Measurements from ENCODE around the gene CCDC6. TPM values are rescaled to one million over a fixed set of nuclear protein-coding genes. Genes with fewer than 3 reads are reported as not detected.

CCDC6 gene
- total and polyA plus RNA-seq, 2 of the 8 experiments (the other 6 are each of a cell fraction or from before 2014, with no cell fraction given) = 42.2 to 74.4 TPM

GRCh38 chr10:59877191-59877671, 29.1 kb downstream of the CCDC6 start:
- Histone ChIP-seq H4K20me1 (replicated peaks in 1 of 2; ENCODE audit: control insufficient read depth in 1 of 2, insufficient read depth in 2 of 2, low read length in 2 of 2) (peaks cover 2 to 9% of the 10 kb centered on the region in 2 experiments), H3K27me3 (replicated peaks in 1 of 4; ENCODE audit: control insufficient read depth in 3 of 4, extremely low read depth in 1 of 4, insufficient read depth in 3 of 4, low read length in 3 of 4) (no peaks in the 10 kb centered on the region), H2BK120ac (replicated peaks; ENCODE audit: low read depth, low read length) (no peak overlapping the region), H4K91ac (replicated peaks; ENCODE audit: insufficient read length, low read length) (no peak overlapping the region), H3K79me1 (ENCODE audit: low read depth, low read length) (peaks cover 7% of the 10 kb centered on the region; the same call in 1 of the 2 replicates), H4K5ac (ENCODE audit: insufficient read length, low read depth, low read length) (no peak overlapping the region), H3K18ac (ENCODE audit: extremely low read depth, low read length) (no peak overlapping the region), H3K4me1 (replicated peaks in 1 of 4; ENCODE audit: control insufficient read depth in 3 of 4, insufficient read depth in 4 of 4, low read length in 3 of 4) (peaks cover 2 to 30% (median 12%) of the 10 kb centered on the region in 4 experiments; a peak in 4 of 7 replicates), H2BK20ac (ENCODE audit: low read length) (no peak overlapping the region), H2BK12ac (ENCODE audit: low read depth, low read length) (no peak overlapping the region), H3K4ac (replicated peaks; ENCODE audit: insufficient read length, low read depth, low read length) (no peak overlapping the region), H2BK5ac (ENCODE audit: low read depth, low read length) (no peak overlapping the region), H3K4me3 (ENCODE audit: extremely low read depth in 1 of 4, insufficient read depth in 2 of 4, low read depth in 3 of 4, low read length in 4 of 4) (no peak overlapping the region), H3K36me3 (ENCODE audit: control insufficient read depth in 2 of 4, insufficient read depth in 4 of 4, low read length in 3 of 4) (no peaks in the 10 kb centered on the region; a peak in 1 of 8 replicates), H3K4me2 (ENCODE audit: insufficient read depth in 1 of 2, low read depth in 2 of 2, low read length in 2 of 2) (no peak overlapping the region), H3K27ac (ENCODE audit: low read depth, low read length) (no peak overlapping the region), H3K9me3 (ENCODE audit: insufficient read depth in 2 of 2, low read depth in 1 of 2, low read length in 1 of 2) (no peaks in the 10 kb centered on the region), H3K56ac (replicated peaks; ENCODE audit: insufficient read length, low read depth, low read length) (no peak overlapping the region), H2AK5ac (ENCODE audit: low read depth, low read length) (no peak overlapping the region), H4K8ac (ENCODE audit: extremely low read depth, insufficient read depth, low read length) (no peak overlapping the region), H2AFZ (ENCODE audit: low read length) (no peak overlapping the region), H3K79me2 (ENCODE audit: control insufficient read depth in 1 of 2, insufficient read depth in 2 of 2, low read length in 2 of 2) (peaks cover 46 to 97% of the 10 kb centered on the region in 2 experiments), H2BK15ac (ENCODE audit: low read length) (no peak overlapping the region), H3K9ac (replicated peaks in 1 of 4; ENCODE audit: extremely low read depth in 1 of 4, low read depth in 3 of 4, low read length in 3 of 4) (no peak overlapping the region), H3K14ac (ENCODE audit: insufficient read length) (no peak overlapping the region), H3K23me2 (ENCODE audit: low read depth, low read length) (no peaks in the 10 kb centered on the region; the same call in 1 of the 2 replicates), H3K23ac (ENCODE audit: insufficient read length) (no peak overlapping the region)
- CTCF ChIA-PET (ENCODE audit: partially characterized antibody) = interaction anchor here (1.1 to 6.0 kb wide), 2 partner anchors 11 to 94 kb away, joined by 3 to 32 read pairs; no protein-coding TSS in a partner anchor
- no peak for FAIRE-seq
- POLR2A ChIA-PET (ENCODE audit: partially characterized antibody) = interaction anchor here (0.7 to 1.5 kb wide), 3 partner anchors 22 to 69 kb away, joined by 3 read pairs; no protein-coding TSS in a partner anchor
- 88% methylated on average over 7 of the region's 7 CpGs; no CpG with 5 or more reads in 1 of the 2 experiments for WGBS, 2 experiments (ENCODE audit: extremely low coverage in 1 of 2, insufficient coverage in 1 of 2, insufficient read length in 1 of 2, insufficient replicate concordance in 2 of 2, low coverage in 1 of 2, low lambda C conversion rate in 2 of 2, missing lambda C conversion rate in 1 of 2)
- no peak for DNase-seq (ENCODE audit: low read depth in 1 of 2, low spot score in 2 of 2)
- TF ChIP-seq NRF1 (IDR thresholded peaks at IDR 0.05; ENCODE audit: low read depth, low read length) (no peak), YY1 (IDR thresholded peaks at IDR 0.05; ENCODE audit: low read depth, low read length) (no peak), CREB1 (IDR thresholded peaks at IDR 0.05) (no peak), HDAC2 (IDR thresholded peaks at IDR 0.05; ENCODE audit: borderline replicate concordance in 1 of 2, low read depth in 2 of 2, low read length in 2 of 2) (no peak), TCF12 (IDR thresholded peaks at IDR 0.05; ENCODE audit: low read depth, low read length) (no peak), BCL11A (IDR thresholded peaks at IDR 0.05; ENCODE audit: low read depth in 2 of 2, low read length in 2 of 2) (no peak), TAF7 (optimal IDR thresholded peaks at IDR 0.05; ENCODE audit: borderline replicate concordance, low read depth, low read length) (no peak), KDM4A (IDR thresholded peaks at IDR 0.05; ENCODE audit: low read depth, low read length, severe bottlenecking) (no peak), EGR1 (IDR thresholded peaks at IDR 0.05; ENCODE audit: borderline replicate concordance, low read depth, low read length) (no peak), SP4 (IDR thresholded peaks at IDR 0.05; ENCODE audit: low read length) (no peak), CTBP2 (IDR thresholded peaks at IDR 0.05; ENCODE audit: borderline replicate concordance, insufficient read depth, insufficient read length, low read length) (no peak), KDM1A (IDR thresholded peaks at IDR 0.05; ENCODE audit: borderline replicate concordance, low read length) (no peak)
- TF ChIP-seq, protein P1, sequence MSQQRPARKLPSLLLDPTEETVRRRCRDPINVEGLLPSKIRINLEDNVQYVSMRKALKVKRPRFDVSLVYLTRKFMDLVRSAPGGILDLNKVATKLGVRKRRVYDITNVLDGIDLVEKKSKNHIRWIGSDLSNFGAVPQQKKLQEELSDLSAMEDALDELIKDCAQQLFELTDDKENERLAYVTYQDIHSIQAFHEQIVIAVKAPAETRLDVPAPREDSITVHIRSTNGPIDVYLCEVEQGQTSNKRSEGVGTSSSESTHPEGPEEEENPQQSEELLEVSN (IDR thresholded peaks at IDR 0.05) = no peak

Data from H1 (cell line).